HepG2 (cell line): ENCODE results near the gene TADA3. TPM values are rescaled to one million over a fixed set of nuclear protein-coding genes. Genes with fewer than 3 reads are reported as not detected.

Source experiments
- ATAC-seq: fragments of 200-7000 bp; cut with Tn5 transposase; 3 replicates; pipeline ENCODE4 v1.9.1; 2020; ENCODE audit warnings: mild to moderate bottlenecking, moderate library complexity
- BruUV-seq: library from RNA; stranded (reverse); fragments of 400-500 nt; replicated peaks from 2 replicates; lab custom pipeline; 2021; lab: Mats Ljungman, UMichigan
- CTCF ChIA-PET: fragments of 300-600 bp; formaldehyde crosslinking; extraction: SDS; loops from one replicate; lab custom pipeline; 2021; ENCODE audit warnings: low total read pairs, inconsistent platforms, low intra/inter-chr PET ratio; lab: Yijun Ruan, JAX
- POLR2A ChIA-PET: fragments of 350-600 bp; sonication (Branson Sonifier 250); formaldehyde crosslinking; loops from one replicate; lab custom pipeline; 2020; ENCODE audit warnings: antibody characterized with exemption, inconsistent platforms; lab: Yijun Ruan, JAX
- DNase-seq: peaks from one replicate; pipeline ENCODE4 v3.0.0-alpha.2; 2015; ENCODE audit warnings: low spot score
- FAIRE-seq: peaks from 3 replicates; lab custom pipeline; 2011; peaks lifted over from hg19 to GRCh38; lab: Jason Lieb, UNC
- H2AFZ ChIP-seq: one replicate; pipeline ENCODE4 v1.6.1; 2011; ENCODE audit warnings: low read length, inconsistent platforms
- H3K27ac ChIP-seq: fragments of 300-600 bp; 3 replicates; pipeline ENCODE4 v1.8.0; 2011; ENCODE audit warnings: mixed run types, mild to moderate bottlenecking, mixed read lengths, low read length, inconsistent platforms; ENCODE audit not compliant: insufficient read depth; ENCODE audit errors: extremely low read length
- H3K27me3 ChIP-seq, 2 experiments: fragments of 200-600 bp in 1 of 2; 2 replicates in 1 of 2; 3 replicates in 1 of 2; pipeline versions ENCODE4 v1.6.0 to v1.8.0; 2011; ENCODE audit warnings: low read length in 2 of 2, mild to moderate bottlenecking in 2 of 2, moderate library complexity in 2 of 2, inconsistent platforms in 1 of 2; ENCODE audit not compliant: insufficient read depth in 2 of 2, control insufficient read depth in 1 of 2
- H3K36me3 ChIP-seq, 2 experiments: fragments of 200-600 bp in 1 of 2; replicated peaks in 1 of 2; 2 replicates in 1 of 2; 3 replicates in 1 of 2; pipeline versions ENCODE4 v1.5.1 to v1.8.0; 2011; ENCODE audit warnings: low read length in 2 of 2, inconsistent platforms in 1 of 2; ENCODE audit not compliant: insufficient read depth in 2 of 2, control insufficient read depth in 1 of 2
- H3K4me1 ChIP-seq: 2 replicates; pipeline ENCODE4 v1.5.1; 2012; ENCODE audit warnings: low read length, inconsistent platforms; ENCODE audit not compliant: insufficient read depth
- H3K4me2 ChIP-seq: 2 replicates; pipeline ENCODE4 v1.6.0; 2011; ENCODE audit warnings: low read depth, low read length, inconsistent platforms
- H3K4me3 ChIP-seq, 3 experiments: fragments of 200-600 bp in 1 of 3; sonication (generic), shearing (Covaris generic) in 1 of 3; replicated peaks in 1 of 3; 2 replicates each; pipeline ENCODE4 v1.5.1; 2011 to 2016; ENCODE audit warnings: low read length in 3 of 3, inconsistent platforms in 2 of 3, low read depth in 2 of 3, mild to moderate bottlenecking in 2 of 3, control low read depth in 1 of 3, mixed read lengths in 1 of 3; ENCODE audit not compliant: insufficient read depth in 1 of 3
- H3K79me2 ChIP-seq: one replicate; pipeline ENCODE4 v1.6.1; 2011; ENCODE audit warnings: low read length, inconsistent platforms; ENCODE audit not compliant: insufficient read depth
- H3K9ac ChIP-seq: 2 replicates; pipeline ENCODE4 v1.6.0; 2011; ENCODE audit warnings: mild to moderate bottlenecking, low read depth, low read length, inconsistent platforms; ENCODE audit not compliant: insufficient read depth
- H3K9me3 ChIP-seq: 2 replicates; pipeline ENCODE4 v1.5.1; 2012; ENCODE audit warnings: mild to moderate bottlenecking, low read length
- H4K20me1 ChIP-seq: 2 replicates; pipeline ENCODE4 v1.6.0; 2011; ENCODE audit warnings: inconsistent platforms, mild to moderate bottlenecking, low read length, moderate library complexity; ENCODE audit not compliant: insufficient read depth
- AGO2 ChIP-seq: fragments of 200-400 bp; formaldehyde crosslinking; optimal IDR thresholded peaks from 2 replicates; pipeline ENCODE3; 2017; ENCODE audit warnings: mild to moderate bottlenecking, low read depth, low read length, moderate library complexity
- FOXO1 ChIP-seq: sonication (generic); formaldehyde crosslinking; IDR thresholded peaks from 2 replicates; pipeline ENCODE4 v1.4.0; 2020; ENCODE audit warnings: missing genetic modification reagents
- KLF16 ChIP-seq, 2 experiments: sonication (generic) in 1 of 2; formaldehyde crosslinking in 1 of 2; IDR thresholded peaks; 2 replicates each; pipeline versions ENCODE4 v1.6.1 to v1.8.0; 2016 to 2023; ENCODE audit warnings: missing genetic modification reagents in 2 of 2, missing compliant biosample characterization in 1 of 2
- MXD3 ChIP-seq: IDR thresholded peaks from 2 replicates; pipeline ENCODE4 v1.6.1; 2016; ENCODE audit warnings: mild to moderate bottlenecking, missing biosample characterization, missing genetic modification reagents
- PAWR ChIP-seq: sonication (generic); formaldehyde crosslinking; IDR thresholded peaks from 2 replicates; pipeline ENCODE4 v1.4.0; 2020; ENCODE audit warnings: missing genetic modification reagents, mild to moderate bottlenecking, borderline replicate concordance
- RBM22 ChIP-seq: fragments of 200-400 bp; formaldehyde crosslinking; optimal IDR thresholded peaks from 2 replicates; pipeline ENCODE3; 2017; ENCODE audit warnings: mild to moderate bottlenecking, low read length, moderate library complexity
- ZNF292 ChIP-seq: sonication (generic); formaldehyde crosslinking; IDR thresholded peaks from 2 replicates; pipeline ENCODE4 v1.8.1; 2022; ENCODE audit warnings: mild to moderate bottlenecking, low read depth, missing genetic modification reagents, borderline replicate concordance
- ZNF33A ChIP-seq: sonication (generic); formaldehyde crosslinking; IDR thresholded peaks from 2 replicates; pipeline ENCODE4 v1.5.1; 2020; ENCODE audit warnings: missing genetic modification reagents, mild to moderate bottlenecking, moderate library complexity, borderline replicate concordance
- ZNF615 ChIP-seq: sonication (generic); formaldehyde crosslinking; IDR thresholded peaks from 2 replicates; pipeline ENCODE4 v1.5.0; 2020; ENCODE audit warnings: mild to moderate bottlenecking, missing genetic modification reagents, borderline replicate concordance
- ZNF629 ChIP-seq: sonication (generic); formaldehyde crosslinking; conservative IDR thresholded peaks from 2 replicates; pipeline ENCODE4 v1.5.0; 2020; ENCODE audit warnings: missing genetic modification reagents
- ZZZ3 ChIP-seq: sonication (generic); formaldehyde crosslinking; IDR thresholded peaks from 2 replicates; pipeline ENCODE4 v1.4.0; 2020; ENCODE audit warnings: missing genetic modification reagents, mild to moderate bottlenecking, borderline replicate concordance
- WGBS: methylation state at CpG from one replicate; pipeline ENCODE4 v1.1.6; 2017; ENCODE audit warnings: low lambda C conversion rate; 5-methylcytosine and 5-hydroxymethylcytosine counted together
- in situ Hi-C: cut with HindIII; loops from 2 replicates; pipeline ENCODE4 v1.10.0; 2017; ENCODE audit warnings: low pct_unique_long_range_greater_than_20kb; ENCODE audit not compliant: extremely low pct_ligation_motif_present
- intact Hi-C: fragments of 100-400 bp; cut with micrococcal nuclease; formaldehyde crosslinking; loops from one replicate; pipeline ENCODE4 v1.10.0; 2022; ENCODE audit not compliant: unreplicated experiment
- polyA plus RNA-seq, 8 experiments: library from polyadenylated mRNA; depleted of rRNA in 3 of 8; stranded (reverse) in 7 of 8; unstranded in 1 of 8; fragments of >200 nt; fragmentation: Illumina TruSeq in 4 of 8; extraction: Trizol in 4 of 8; gene quantifications; 2 replicates each; pipeline versions ENCODE4 v1.2.1 to v1.2.3, GENCODE V29; 2011 to 2016; ENCODE audit warnings: low read depth in 4 of 8, missing spikeins in 1 of 8, mixed read lengths in 1 of 8; ENCODE audit not compliant: insufficient read depth in 1 of 8
- total RNA-seq, 5 experiments: library from RNA; depleted of rRNA; stranded (reverse); fragments of >200 nt; fragmentation: Illumina TruSeq; extraction: Trizol; gene quantifications; 2 replicates each; pipeline ENCODE4 v1.2.3, GENCODE V29; 2016; ENCODE audit warnings: low read depth in 1 of 5
- TF ChIP-seq, protein P1 (sequence below): sonication (generic); formaldehyde crosslinking; IDR thresholded peaks from 2 replicates; pipeline ENCODE4 v1.4.0; 2020; ENCODE audit warnings: mild to moderate bottlenecking, missing genetic modification reagents
- TF ChIP-seq, protein P2 (sequence below): IDR thresholded peaks from 2 replicates; pipeline ENCODE4 v1.6.1; 2012; ENCODE audit warnings: low read length, improper control_type of control experiment
- TF ChIP-seq, protein P3 (sequence below): sonication (generic); formaldehyde crosslinking; IDR thresholded peaks from 2 replicates; pipeline ENCODE4 v1.4.0; 2020; ENCODE audit warnings: missing genetic modification reagents
- TF ChIP-seq, protein P4 (sequence below): sonication (generic); formaldehyde crosslinking; IDR thresholded peaks from 2 replicates; pipeline ENCODE4 v1.4.0; 2020; ENCODE audit warnings: mild to moderate bottlenecking, missing genetic modification reagents

TADA3 gene
- total and polyA plus RNA-seq, 2 of the 13 experiments (the other 11 are each of a cell fraction or from before 2014, with no cell fraction given): 32.1 to 37.1 TPM

DNA sequence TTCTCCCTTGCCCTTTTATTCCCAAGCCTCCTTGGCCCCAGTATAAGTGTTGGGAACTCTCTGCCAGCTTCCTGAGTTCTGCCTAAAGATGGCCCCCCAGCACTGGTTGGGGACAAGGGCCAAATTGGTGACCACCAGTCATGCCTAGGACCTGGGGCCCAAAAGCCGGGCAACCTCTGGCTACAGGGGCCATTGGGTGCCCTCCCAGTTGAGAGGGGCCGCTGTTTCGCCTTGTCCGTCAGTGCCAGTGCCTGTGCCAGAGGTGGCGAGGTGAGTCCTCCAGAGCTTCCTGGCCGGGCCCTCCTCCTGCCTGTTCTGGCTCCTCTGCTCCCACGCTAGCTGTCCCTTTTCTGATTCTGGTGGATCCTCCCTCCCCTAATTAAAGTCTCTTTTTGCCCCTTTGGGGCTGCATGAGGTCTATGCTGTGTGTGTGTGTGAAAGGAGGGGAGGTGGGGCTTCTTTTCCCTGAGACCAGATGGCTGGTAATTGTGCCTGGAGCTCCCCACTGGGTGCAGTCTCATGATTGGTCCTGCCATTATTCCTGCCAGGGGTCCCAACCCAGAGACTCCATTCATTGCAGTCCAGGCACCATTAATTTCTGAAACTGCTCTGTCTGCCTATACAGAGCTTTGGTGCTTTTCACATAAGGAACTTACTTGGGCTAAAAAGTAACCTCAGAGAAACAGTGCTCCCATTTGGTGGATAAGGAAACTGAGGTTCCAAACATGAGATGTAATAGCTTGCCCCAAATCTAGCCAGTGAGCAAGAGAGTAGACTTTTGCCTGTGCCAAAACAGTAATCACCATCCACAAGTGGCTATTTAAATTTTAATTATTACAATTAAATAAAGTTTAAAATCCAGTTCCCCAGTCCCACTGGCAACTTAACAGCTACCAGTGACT, 14.7 kb upstream of the TADA3 start:
- POLR2A ChIA-PET: interaction anchor here (1.6 to 2.7 kb wide), 2 partner anchors 14 to 58 kb away, joined by 5 to 13 read pairs; partner anchors contain the start of genes ARPC4, OGG1 and TADA3
- Histone ChIP-seq H3K4me1 (no peaks in the 10 kb centered on the region), H2AFZ (no peak overlapping the region)
- FAIRE-seq: no peak
- TF ChIP-seq, protein P1, sequence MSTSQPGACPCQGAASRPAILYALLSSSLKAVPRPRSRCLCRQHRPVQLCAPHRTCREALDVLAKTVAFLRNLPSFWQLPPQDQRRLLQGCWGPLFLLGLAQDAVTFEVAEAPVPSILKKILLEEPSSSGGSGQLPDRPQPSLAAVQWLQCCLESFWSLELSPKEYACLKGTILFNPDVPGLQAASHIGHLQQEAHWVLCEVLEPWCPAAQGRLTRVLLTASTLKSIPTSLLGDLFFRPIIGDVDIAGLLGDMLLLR (CRISPR knock-in tag): no peak
- TF ChIP-seq, protein P2, sequence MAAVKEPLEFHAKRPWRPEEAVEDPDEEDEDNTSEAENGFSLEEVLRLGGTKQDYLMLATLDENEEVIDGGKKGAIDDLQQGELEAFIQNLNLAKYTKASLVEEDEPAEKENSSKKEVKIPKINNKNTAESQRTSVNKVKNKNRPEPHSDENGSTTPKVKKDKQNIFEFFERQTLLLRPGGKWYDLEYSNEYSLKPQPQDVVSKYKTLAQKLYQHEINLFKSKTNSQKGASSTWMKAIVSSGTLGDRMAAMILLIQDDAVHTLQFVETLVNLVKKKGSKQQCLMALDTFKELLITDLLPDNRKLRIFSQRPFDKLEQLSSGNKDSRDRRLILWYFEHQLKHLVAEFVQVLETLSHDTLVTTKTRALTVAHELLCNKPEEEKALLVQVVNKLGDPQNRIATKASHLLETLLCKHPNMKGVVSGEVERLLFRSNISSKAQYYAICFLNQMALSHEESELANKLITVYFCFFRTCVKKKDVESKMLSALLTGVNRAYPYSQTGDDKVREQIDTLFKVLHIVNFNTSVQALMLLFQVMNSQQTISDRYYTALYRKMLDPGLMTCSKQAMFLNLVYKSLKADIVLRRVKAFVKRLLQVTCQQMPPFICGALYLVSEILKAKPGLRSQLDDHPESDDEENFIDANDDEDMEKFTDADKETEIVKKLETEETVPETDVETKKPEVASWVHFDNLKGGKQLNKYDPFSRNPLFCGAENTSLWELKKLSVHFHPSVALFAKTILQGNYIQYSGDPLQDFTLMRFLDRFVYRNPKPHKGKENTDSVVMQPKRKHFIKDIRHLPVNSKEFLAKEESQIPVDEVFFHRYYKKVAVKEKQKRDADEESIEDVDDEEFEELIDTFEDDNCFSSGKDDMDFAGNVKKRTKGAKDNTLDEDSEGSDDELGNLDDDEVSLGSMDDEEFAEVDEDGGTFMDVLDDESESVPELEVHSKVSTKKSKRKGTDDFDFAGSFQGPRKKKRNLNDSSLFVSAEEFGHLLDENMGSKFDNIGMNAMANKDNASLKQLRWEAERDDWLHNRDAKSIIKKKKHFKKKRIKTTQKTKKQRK: no peak
- TF ChIP-seq ZNF292 (CRISPR knock-in tag): no peak
- peak; percentile 19 for TF ChIP-seq AGO2
- no peak for TF ChIP-seq ZNF615 (CRISPR knock-in tag)
- TF ChIP-seq ZZZ3 (CRISPR knock-in tag): no peak
- TF ChIP-seq, protein P3, sequence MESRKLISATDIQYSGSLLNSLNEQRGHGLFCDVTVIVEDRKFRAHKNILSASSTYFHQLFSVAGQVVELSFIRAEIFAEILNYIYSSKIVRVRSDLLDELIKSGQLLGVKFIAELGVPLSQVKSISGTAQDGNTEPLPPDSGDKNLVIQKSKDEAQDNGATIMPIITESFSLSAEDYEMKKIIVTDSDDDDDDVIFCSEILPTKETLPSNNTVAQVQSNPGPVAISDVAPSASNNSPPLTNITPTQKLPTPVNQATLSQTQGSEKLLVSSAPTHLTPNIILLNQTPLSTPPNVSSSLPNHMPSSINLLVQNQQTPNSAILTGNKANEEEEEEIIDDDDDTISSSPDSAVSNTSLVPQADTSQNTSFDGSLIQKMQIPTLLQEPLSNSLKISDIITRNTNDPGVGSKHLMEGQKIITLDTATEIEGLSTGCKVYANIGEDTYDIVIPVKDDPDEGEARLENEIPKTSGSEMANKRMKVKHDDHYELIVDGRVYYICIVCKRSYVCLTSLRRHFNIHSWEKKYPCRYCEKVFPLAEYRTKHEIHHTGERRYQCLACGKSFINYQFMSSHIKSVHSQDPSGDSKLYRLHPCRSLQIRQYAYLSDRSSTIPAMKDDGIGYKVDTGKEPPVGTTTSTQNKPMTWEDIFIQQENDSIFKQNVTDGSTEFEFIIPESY (CRISPR knock-in tag): no peak
- no peak for TF ChIP-seq KLF16 (CRISPR knock-in tag; IDR thresholded peaks at IDR 0.05)
- TF ChIP-seq ZNF629 (CRISPR knock-in tag): peak; percentile 73
- TF ChIP-seq, protein P4, sequence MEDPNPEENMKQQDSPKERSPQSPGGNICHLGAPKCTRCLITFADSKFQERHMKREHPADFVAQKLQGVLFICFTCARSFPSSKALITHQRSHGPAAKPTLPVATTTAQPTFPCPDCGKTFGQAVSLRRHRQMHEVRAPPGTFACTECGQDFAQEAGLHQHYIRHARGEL (CRISPR knock-in tag): no peak
- no peak for TF ChIP-seq PAWR (CRISPR knock-in tag)
- TF ChIP-seq ZNF33A (CRISPR knock-in tag): no peak
- no peak for TF ChIP-seq MXD3 (CRISPR knock-in tag)
- no peak for TF ChIP-seq FOXO1 (CRISPR knock-in tag)
- TF ChIP-seq RBM22: peak; percentile 28
- TF ChIP-seq, all 625 proteins: peak for 3
- CTCF ChIA-PET: no interaction called here
- Histone ChIP-seq H3K79me2 (no peaks in the 10 kb centered on the region), H3K27ac (no peak overlapping the region), H3K9ac (no peak overlapping the region), H3K4me3 (no peak overlapping the region), H4K20me1 (no peaks in the 10 kb centered on the region), H3K27me3 (no peaks in the 10 kb centered on the region; a peak in 1 of 5 replicates), H3K36me3 (peaks cover 21 to 46% of the 10 kb centered on the region in 2 experiments), H3K4me2 (no peak overlapping the region), H3K9me3 (no peaks in the 10 kb centered on the region)
- intact Hi-C loops (no loop called here), in situ Hi-C loops (no loop called here)
- BruUV-seq: TSS peak; percentile 34
- DNase-seq (no peak), ATAC-seq (no peak)
- 100% methylated on average over 3 of the region's 7 CpGs for WGBS
